Measurements from ENCODE around the gene NLGN1.

The NLGN1 gene

GRCh38 chr3:173762501-173762900, 365.0 kb downstream of the NLGN1 start:
- no peak for DNase-seq (ENCODE audit: low spot score)

GRCh38 chr3:173770011-173770410, 372.5 kb downstream of the NLGN1 start:
- no peak for DNase-seq (ENCODE audit: low spot score)

- no peak for DNase-seq (ENCODE audit: low spot score)
These were observed 373.4 kb downstream of the NLGN1 start for GRCh38 chr3:173770796-173771573.

- no peak for DNase-seq (ENCODE audit: low spot score)
These were observed 376.3 kb downstream of the NLGN1 start for GRCh38 chr3:173773800-173774199.

DNA sequence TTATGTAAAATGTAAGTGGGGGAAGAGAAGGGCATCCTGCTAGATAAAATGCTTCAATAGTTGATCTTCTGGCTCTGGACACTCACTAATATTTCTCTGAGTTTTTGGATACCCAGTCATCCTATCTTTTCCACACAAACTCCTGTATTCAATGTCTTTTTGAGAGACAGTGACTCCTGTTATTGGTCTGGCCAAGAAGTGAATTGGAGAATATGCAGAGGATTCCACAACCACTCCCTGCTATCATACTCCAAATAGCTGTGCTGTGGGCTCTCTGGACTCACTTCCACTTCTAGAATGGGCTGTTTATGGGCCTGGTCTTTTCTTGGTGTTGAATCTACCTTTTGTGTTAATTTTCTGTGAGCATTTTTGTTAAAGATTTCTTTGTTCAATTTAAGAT, 376.8 kb downstream of the NLGN1 start:
- DNase-seq (ENCODE audit: low spot score), result no peak

DNA sequence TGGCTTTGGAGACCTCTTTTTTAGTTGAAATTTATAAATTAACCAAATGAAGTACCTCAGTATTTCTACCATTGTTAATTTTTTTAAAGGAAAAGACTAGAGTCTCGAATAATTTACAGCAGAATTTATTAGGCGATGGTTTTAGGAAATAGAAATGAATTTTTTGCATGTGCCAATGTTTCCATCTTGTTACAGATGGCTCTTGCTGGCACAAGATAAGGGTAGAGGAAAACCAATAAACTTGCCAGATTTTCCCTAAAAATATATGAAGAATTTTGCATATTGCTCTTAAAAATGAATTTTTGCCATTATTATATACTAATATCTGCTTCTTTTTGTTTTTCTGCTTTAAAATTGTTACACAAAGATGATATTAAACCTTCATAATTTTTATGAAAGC, 380.7 kb downstream of the NLGN1 start:
- no peak for DNase-seq (ENCODE audit: low spot score)

- no peak for DNase-seq (ENCODE audit: low spot score)
These were observed 382.5 kb downstream of the NLGN1 start for GRCh38 chr3:173780067-173780466.

DNA sequence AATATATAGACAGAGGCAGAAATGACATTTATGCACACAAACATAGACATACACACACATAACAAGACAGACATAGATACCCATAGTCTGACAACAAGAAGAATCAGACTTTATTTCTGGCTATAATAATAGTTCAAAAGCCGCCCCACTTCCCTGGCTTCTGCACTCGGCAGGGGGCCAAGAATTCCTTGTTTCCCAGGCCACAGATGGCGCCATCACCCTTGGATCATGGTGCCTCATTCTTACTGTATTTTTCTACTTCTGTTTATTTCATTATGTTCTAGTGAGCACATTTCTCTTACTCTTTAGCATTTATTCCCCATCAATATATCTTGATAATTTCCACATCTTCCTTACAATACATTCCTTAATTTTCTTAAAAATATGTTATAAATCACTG, 387.5 kb downstream of the NLGN1 start:
- DNase-seq (ENCODE audit: low spot score), result peak; percentile 29

DNA sequence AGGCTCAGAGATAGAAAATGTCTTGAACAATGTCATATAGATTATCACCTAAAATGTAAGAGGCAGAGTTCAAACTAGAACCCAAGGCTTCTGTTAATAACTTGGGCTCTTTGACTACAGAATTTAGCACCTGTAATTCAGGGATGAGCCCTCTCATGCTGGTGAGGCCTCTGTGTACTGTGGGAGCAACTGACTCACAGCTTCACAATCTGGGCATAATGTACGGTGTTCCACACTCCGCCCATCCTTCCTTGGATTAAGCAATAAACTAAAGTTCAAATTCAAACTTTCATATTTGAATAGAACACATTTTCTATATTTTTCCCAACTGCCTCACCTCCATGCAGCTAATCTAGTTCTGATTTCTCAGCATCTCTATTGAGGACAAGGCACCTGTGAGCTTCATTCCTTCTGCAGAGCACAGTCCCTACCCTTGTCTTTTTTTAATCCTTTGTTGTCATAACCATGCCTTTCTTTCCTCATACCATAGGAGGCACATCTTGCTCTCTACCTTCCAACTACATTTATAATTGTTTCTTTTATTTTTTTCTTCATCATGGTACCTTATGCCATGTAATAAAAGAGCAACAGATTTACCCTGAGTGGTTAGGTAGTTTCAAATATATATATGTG, 392.1 kb downstream of the NLGN1 start:
- DNase-seq (ENCODE audit: low spot score), result no peak

- no peak for DNase-seq (ENCODE audit: low spot score)
These were observed 396.4 kb downstream of the NLGN1 start for GRCh38 chr3:173793963-173794362.

- no peak for DNase-seq (ENCODE audit: low spot score)
These were observed 398.9 kb downstream of the NLGN1 start for GRCh38 chr3:173796405-173796804.

GRCh38 chr3:173796890-173797289, 399.3 kb downstream of the NLGN1 start:
- DNase-seq (ENCODE audit: low spot score), result no peak

- no peak for DNase-seq (ENCODE audit: low spot score)
These were observed 401.7 kb downstream of the NLGN1 start for GRCh38 chr3:173799060-173799816.

DNA sequence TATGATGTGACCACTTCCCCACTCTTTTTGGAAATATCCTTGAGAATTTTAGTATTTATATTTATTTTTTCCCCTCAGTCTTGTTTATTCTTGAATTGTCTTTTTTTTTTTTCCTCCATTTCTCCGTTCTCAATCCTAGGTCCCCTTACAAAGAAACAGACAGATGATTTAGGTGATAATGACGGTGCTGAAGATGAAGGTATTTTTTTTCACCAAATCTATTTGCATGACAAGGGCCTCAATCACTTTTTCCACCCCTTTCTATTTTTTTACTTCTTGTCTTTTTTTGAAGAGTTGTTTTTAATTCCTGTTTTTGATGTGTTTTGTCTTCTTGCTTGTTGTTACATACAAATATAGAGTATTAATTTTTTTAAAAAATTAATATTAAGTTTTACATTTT, 402.6 kb downstream of the NLGN1 start:
- no peak for DNase-seq (ENCODE audit: low spot score)

- DNase-seq (ENCODE audit: low spot score), result no peak
These were observed 417.3 kb downstream of the NLGN1 start for GRCh38 chr3:173814809-173815208.

GRCh38 chr3:173819368-173819767, 421.8 kb downstream of the NLGN1 start:
- DNase-seq (ENCODE audit: low spot score), result no peak

GRCh38 chr3:173823911-173824460, 426.4 kb downstream of the NLGN1 start:
- no peak for DNase-seq (ENCODE audit: low spot score)

- DNase-seq (ENCODE audit: low spot score), result no peak
These were observed 428.2 kb downstream of the NLGN1 start for GRCh38 chr3:173825730-173826129.

DNA sequence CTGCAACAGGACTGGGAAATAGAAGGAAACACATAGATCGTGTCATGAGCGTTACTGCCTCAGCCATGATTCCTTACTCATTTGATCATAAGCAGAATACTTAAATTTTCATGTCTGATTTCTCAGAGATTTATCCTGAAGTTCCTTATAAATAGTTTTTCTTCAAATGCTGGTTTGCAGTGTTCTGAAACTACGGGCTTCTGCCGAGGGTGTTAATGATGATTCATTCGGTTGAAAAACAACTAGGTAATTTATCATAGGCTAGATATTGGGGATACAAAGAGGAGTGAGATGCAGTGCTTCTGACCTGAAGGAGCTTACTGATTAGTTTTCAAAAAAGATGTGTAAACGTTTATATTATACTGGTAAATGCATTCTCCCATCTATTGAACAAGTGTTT, 428.9 kb downstream of the NLGN1 start:
- DNase-seq (ENCODE audit: low spot score), result no peak

DNA sequence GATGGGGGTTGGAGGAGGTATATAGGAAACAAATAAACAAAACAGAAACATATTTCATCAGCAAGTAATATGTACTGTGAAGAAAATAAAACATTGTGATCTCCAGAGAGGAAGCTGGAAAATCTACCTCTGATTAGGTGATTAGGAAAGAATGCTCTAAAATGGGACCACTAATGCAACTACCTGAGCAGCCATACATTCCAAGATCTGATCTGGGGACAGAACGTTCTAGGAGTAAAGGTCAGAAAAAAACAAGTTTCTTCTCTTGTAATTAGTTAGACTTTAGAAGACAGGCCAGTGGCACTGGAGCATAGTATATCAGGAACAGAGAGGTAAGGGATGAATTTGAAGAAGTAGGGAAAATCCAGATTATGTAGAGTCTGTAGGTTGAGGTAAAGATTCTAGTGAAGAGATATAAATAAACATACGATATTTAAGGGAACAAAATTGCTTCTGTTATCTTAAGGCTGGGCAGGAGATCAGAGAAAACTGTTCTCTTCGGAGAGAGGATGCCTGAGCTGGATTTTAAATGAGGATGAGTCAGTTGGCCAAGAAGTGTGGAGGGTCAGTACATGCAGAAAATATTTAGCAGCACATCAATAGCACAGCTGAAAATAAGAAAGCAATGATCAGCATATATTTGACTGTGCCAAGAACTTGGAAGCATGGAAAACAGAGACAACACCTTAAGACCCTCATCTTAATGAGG, 429.5 kb downstream of the NLGN1 start:
- no peak for DNase-seq (ENCODE audit: low spot score)

DNA sequence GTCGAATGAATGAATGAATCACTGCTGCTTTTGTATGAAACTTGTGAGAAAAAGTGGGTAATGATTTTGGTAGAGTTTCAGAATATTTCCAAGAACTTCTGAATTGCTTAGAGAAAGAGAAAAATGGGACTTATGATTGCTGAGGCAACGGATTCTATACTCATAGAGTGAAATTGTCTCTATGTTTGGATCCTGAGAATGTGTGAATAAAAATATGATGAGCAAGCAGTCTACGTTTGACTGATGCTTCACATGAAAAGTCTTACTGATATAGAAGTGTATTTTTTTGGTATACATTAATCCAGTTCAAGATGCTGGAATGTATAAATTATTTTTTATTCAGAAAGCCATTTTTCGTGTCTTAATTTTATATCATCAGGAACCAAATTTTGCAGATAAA, 441.1 kb downstream of the NLGN1 start:
- DNase-seq (ENCODE audit: low spot score), result no peak

GRCh38 chr3:173839859-173840258, 442.3 kb downstream of the NLGN1 start:
- no peak for DNase-seq (ENCODE audit: low spot score)
